ENCODE results near the gene SCGB3A1.

SCGB3A1 gene

GRCh38 chr5:180586870-180587269, 4.4 kb downstream of the SCGB3A1 start:
- DNase-seq (ENCODE audit: low read depth in 3 of 3): no peak

- no peak for DNase-seq (ENCODE audit: low read depth in 3 of 3)
Measured at GRCh38 chr5:180586204-180586603, 5.1 kb downstream of the SCGB3A1 start.

GRCh38 chr5:180583738-180584137, 7.6 kb downstream of the SCGB3A1 start:
- no peak for DNase-seq (ENCODE audit: low read depth in 3 of 3)

GRCh38 chr5:180580681-180581080, 10.6 kb downstream of the SCGB3A1 start:
- no peak for DNase-seq (ENCODE audit: low read depth in 3 of 3)

GRCh38 chr5:180575571-180575970, 15.7 kb downstream of the SCGB3A1 start:
- no peak for DNase-seq (ENCODE audit: low read depth in 3 of 3)

- DNase-seq (ENCODE audit: low read depth in 3 of 3): no peak
Measured at GRCh38 chr5:180568914-180569313, 22.4 kb downstream of the SCGB3A1 start.

- DNase-seq (ENCODE audit: low read depth in 3 of 3): no peak
Measured at GRCh38 chr5:180563994-180564393, 27.3 kb downstream of the SCGB3A1 start.

- DNase-seq (ENCODE audit: low read depth in 3 of 3): no peak
Measured at GRCh38 chr5:180558232-180558631, 33.1 kb downstream of the SCGB3A1 start.

- no peak for DNase-seq (ENCODE audit: low read depth in 3 of 3)
Measured at GRCh38 chr5:180557217-180557809, 34.0 kb downstream of the SCGB3A1 start.

- DNase-seq (ENCODE audit: low read depth in 3 of 3): no peak
Measured at GRCh38 chr5:180555168-180555921, 36.0 kb downstream of the SCGB3A1 start.

- DNase-seq (ENCODE audit: low read depth in 3 of 3): no peak
Measured at GRCh38 chr5:180553530-180553929, 37.8 kb downstream of the SCGB3A1 start.

- DNase-seq (ENCODE audit: low read depth in 3 of 3): no peak
Measured at GRCh38 chr5:180548563-180548962, 42.7 kb downstream of the SCGB3A1 start.

- DNase-seq (ENCODE audit: low read depth in 3 of 3): no peak
Measured at GRCh38 chr5:180545248-180545647, 46.1 kb downstream of the SCGB3A1 start.

- DNase-seq (ENCODE audit: low read depth in 3 of 3): no peak
Measured at GRCh38 chr5:180541710-180542109, 49.6 kb downstream of the SCGB3A1 start.

Data from stimulated activated CD4-positive, alpha-beta T cell treated with anti-CD3 and anti-CD28 coated beads, TNF-alpha, amount 100 ng/mL, for 4 hours (primary cell).